HK-2 (cell line): Measurements from ENCODE around the gene H2AZ1.

ENCODE experiments used
- DNase-seq: peaks from one replicate; pipeline ENCODE4 v3.0.0-alpha.2; 2018; ENCODE audit not compliant: unreplicated experiment

The H2AZ1 gene

GRCh38 chr4:99946356-99947189 is 3.5 kb downstream of the H2AZ1 start, which contains the start of gene DNAJB14:
DNAJB14 (minus strand) TSS chr4:99946618; CDS start chr4:99946571, 47 bp downstream.
- DNase-seq = peak; percentile 79

GRCh38 chr4:99945718-99946355 is 4.2 kb downstream of the H2AZ1 start:
- no peak for DNase-seq

GRCh38 chr4:99943904-99944437 is 6.1 kb downstream of the H2AZ1 start:
- no peak for DNase-seq

GRCh38 chr4:99938243-99938753 is 11.8 kb downstream of the H2AZ1 start:
- DNase-seq = no peak

GRCh38 chr4:99934891-99935290 is 15.2 kb downstream of the H2AZ1 start:
- DNase-seq = no peak

- no peak for DNase-seq
These were observed 22.5 kb downstream of the H2AZ1 start for GRCh38 chr4:99927566-99927965.

- DNase-seq = no peak
These were observed 28.9 kb downstream of the H2AZ1 start for GRCh38 chr4:99921174-99921573.

- DNase-seq = no peak
These were observed 31.4 kb downstream of the H2AZ1 start for GRCh38 chr4:99918656-99919055.

GRCh38 chr4:99917575-99917974 is 32.5 kb downstream of the H2AZ1 start:
- no peak for DNase-seq

GRCh38 chr4:99915449-99915848 is 34.6 kb downstream of the H2AZ1 start:
- no peak for DNase-seq
